GM19328 (cell line): ENCODE results near the gene GPR34.
A peak's percentile ranks its signal among the peaks of the same experiment; 100 is the strongest.

Experiments used
- ATAC-seq: cut with Tn5 transposase; IDR thresholded peaks from one replicate; pipeline ENCODE4 v1.9.1; 2021; ENCODE audit warnings: mild to moderate bottlenecking, moderate library complexity; ENCODE audit not compliant: unreplicated experiment

The GPR34 gene

GRCh38 chrX:41730081-41730480 lies 41.3 kb downstream of the GPR34 start:
- no peak for ATAC-seq

DNA sequence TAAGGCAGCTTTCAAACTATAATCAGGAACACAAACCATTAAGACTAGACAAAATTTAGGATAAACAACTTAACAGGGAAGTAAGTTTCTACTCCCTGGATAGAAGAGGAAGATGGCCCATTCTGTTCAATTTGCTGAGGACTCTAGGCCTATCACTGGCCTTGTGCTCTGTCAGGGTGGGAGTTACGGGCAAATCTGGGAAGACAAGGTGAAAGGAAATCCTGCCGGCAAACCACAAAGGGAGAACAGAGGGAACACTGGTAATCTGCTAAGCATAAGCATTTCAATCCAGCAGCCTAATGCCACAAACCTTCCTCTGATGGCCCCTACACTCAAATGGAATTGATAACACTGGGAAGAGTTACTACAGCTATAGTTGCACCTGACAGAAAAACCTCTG lies 43.5 kb downstream of the GPR34 start:
- no peak for ATAC-seq

- ATAC-seq, result peak; percentile 97
Observed at GRCh38 chrX:41733939-41734338, 45.2 kb downstream of the GPR34 start.

- ATAC-seq, result no peak
Observed at GRCh38 chrX:41734530-41734929, 45.8 kb downstream of the GPR34 start.

DNA sequence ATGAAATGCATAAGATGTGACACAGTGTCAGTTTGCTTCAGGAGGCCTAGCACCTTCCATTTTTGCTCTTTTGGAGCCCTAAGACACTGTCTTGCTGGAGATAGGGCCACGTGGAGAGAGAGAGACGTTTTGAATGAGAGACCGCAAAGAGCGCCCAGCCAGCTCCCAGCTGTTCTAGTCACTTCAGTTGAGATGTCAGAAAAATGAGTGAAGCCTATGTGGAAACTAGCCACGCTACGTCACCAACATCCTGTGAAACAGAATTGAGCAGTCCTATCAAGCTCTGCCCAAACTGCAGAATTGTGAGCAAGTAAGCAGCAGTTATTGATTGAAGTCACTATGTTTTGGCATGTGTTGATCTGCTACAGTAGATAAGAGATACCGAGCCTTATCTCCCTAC lies 48.3 kb downstream of the GPR34 start:
- no peak for ATAC-seq

- no peak for ATAC-seq
Observed at GRCh38 chrX:41739871-41740270, 51.1 kb downstream of the GPR34 start.
